ENCODE measurements around the gene PRG2.

DNA sequence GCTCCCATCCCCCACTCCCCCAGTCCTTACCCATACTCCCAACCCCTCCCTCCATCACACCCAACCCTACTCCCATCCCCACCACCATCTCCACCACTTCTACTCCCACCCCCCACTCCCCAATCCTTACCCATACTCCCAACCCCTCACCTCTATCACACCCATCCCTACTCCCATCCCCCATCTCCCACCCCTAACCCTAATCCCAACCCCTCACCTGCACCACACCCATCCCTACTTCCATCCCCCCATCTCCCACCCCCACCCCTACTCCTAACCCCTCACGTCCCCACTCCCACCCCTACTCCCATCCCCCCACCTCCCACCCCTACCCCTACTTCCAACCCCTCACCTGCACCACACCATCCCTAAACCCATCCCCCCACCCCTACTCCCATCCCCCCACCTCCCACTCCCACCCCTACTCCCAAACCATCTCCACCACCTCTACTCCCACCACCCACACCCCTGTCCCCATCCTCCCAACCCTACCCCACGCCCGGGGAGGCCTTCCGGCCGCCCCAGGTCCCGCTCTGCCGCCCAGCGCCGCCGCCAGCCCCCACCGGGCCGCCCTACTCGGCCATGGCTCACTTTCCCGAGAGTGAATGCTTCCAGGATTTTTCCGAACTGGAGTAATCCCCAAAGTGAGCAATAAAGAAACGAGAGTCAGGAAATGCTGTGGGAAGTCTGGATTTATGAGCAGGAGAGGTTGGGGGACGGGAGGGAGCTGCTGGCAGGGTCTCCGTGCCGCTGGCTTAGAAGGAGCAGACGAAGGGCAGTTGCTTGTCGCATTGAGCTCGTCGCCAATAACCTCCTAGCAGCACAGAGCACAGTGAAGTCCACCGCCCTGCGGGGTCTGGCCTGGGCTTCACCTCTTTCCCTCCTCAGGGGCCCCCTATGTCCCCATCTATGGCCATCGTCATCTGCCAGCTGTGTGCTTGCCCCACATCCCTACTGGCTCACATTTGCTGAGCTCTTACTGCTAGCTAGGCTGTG, 14.1 kb downstream of the PRG2 start:
- TF ChIP-seq, protein P1, sequence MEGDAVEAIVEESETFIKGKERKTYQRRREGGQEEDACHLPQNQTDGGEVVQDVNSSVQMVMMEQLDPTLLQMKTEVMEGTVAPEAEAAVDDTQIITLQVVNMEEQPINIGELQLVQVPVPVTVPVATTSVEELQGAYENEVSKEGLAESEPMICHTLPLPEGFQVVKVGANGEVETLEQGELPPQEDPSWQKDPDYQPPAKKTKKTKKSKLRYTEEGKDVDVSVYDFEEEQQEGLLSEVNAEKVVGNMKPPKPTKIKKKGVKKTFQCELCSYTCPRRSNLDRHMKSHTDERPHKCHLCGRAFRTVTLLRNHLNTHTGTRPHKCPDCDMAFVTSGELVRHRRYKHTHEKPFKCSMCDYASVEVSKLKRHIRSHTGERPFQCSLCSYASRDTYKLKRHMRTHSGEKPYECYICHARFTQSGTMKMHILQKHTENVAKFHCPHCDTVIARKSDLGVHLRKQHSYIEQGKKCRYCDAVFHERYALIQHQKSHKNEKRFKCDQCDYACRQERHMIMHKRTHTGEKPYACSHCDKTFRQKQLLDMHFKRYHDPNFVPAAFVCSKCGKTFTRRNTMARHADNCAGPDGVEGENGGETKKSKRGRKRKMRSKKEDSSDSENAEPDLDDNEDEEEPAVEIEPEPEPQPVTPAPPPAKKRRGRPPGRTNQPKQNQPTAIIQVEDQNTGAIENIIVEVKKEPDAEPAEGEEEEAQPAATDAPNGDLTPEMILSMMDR (IDR thresholded peaks at IDR 0.05; ENCODE audit: low read depth, low read length): no peak
- no peak for TF ChIP-seq EZH2phosphoT487 (IDR thresholded peaks at IDR 0.05; ENCODE audit: low read depth)
